Prostate gland (tissue), 2 donors: Measurements from ENCODE around the gene PRAME.

Experiments
- CTCF ChIP-seq, 4 experiments: fragments of 200-600 bp in 2 of 4; fragments of 450-650 bp in 2 of 4; sonication (generic) in 2 of 4; IDR thresholded peaks; 1 replicate in 3 of 4; 2 replicates in 1 of 4; pipeline ENCODE4 v1.5.1; 2016 to 2019; ENCODE audit warnings: antibody characterized with exemption in 4 of 4, mild to moderate bottlenecking in 2 of 4, moderate library complexity in 2 of 4
- POLR2AphosphoS5 ChIP-seq: sonication (generic); formaldehyde crosslinking; IDR thresholded peaks from one replicate; pipeline ENCODE4 v1.6.1; 2017; ENCODE audit warnings: antibody characterized with exemption

- TF ChIP-seq CTCF (IDR thresholded peaks at IDR 0.05) = no peak
- TF ChIP-seq POLR2AphosphoS5 = no peak
Observed at GRCh38 chr22:22520667-22521602, 38.1 kb downstream of the PRAME start.
